Cardiac muscle cell (in vitro differentiated cells and primary cell): ENCODE measurements around the gene RALGPS2. TPM values are rescaled to one million over a fixed set of nuclear protein-coding genes. Genes with fewer than 3 reads are reported as not detected.

Source experiments
- DNase-seq, 2 donors: peaks; one replicate each; pipeline versions ENCODE4 v3.0.0 to v3.0.0-alpha.2; 2010 to 2017; ENCODE audit warnings: low read depth in 1 of 2, low spot score in 1 of 2
- H3K27ac ChIP-seq: fragments of 200-600 bp; sonication (generic); 2 replicates; pipeline ENCODE4 v1.5.1; 2016
- H3K27me3 ChIP-seq: fragments of 200-600 bp; sonication (generic); 2 replicates; pipeline ENCODE4 v1.6.0; 2016; ENCODE audit warnings: control low read depth
- H3K36me3 ChIP-seq: fragments of 200-600 bp; sonication (generic); 2 replicates; pipeline ENCODE4 v1.5.1; 2016; ENCODE audit warnings: control low read depth
- H3K4me1 ChIP-seq: fragments of 200-600 bp; sonication (generic); 2 replicates; pipeline ENCODE4 v1.8.1; 2017; ENCODE audit warnings: low read depth, mild to moderate bottlenecking, mixed run types
- H3K4me3 ChIP-seq: fragments of 200-600 bp; sonication (generic); 2 replicates; pipeline ENCODE4 v1.5.1; 2016; ENCODE audit warnings: mild to moderate bottlenecking
- H3K9me3 ChIP-seq: fragments of 200-600 bp; sonication (generic); 2 replicates; pipeline ENCODE4 v1.5.1; 2017; ENCODE audit warnings: low read depth, mild to moderate bottlenecking, control low read depth
- CTCF ChIP-seq: IDR thresholded peaks from 2 replicates; pipeline ENCODE4 v1.5.1; 2012; ENCODE audit warnings: low read depth, mild to moderate bottlenecking, low read length
- polyA plus RNA-seq: library from polyadenylated mRNA; unstranded; fragments of >200 nt; fragmentation: Nextera tagmentation; extraction: Ambion mirVana; gene quantifications from 2 replicates; pipeline ENCODE4 v1.2.1, GENCODE V29; 2016
- total RNA-seq: library from RNA; depleted of rRNA; stranded (reverse); fragments of >200 nt; gene quantifications from 2 replicates; pipeline ENCODE4 v1.2.3, GENCODE V29; 2016

RALGPS2 gene
- total and polyA plus RNA-seq, 2 experiments from 2014 or later, result 10.3 to 27.3 TPM

GRCh38 chr1:178706432-178706831, 18.6 kb upstream of the RALGPS2 start:
- no peaks in the 10 kb centered on the region for H3K9me3 ChIP-seq
- no peaks in the 10 kb centered on the region for H3K36me3 ChIP-seq
- peak in 1 of 2 donors; percentile 84 for DNase-seq
- no peak for TF ChIP-seq CTCF
- H3K27ac ChIP-seq, result no peak overlapping the region
- H3K4me3 ChIP-seq, result no peak overlapping the region
- no peaks in the 10 kb centered on the region for H3K4me1 ChIP-seq
- no peaks in the 10 kb centered on the region for H3K27me3 ChIP-seq

GRCh38 chr1:178713259-178713658, 11.8 kb upstream of the RALGPS2 start:
- no peaks in the 10 kb centered on the region for H3K36me3 ChIP-seq
- no peak for TF ChIP-seq CTCF
- no peak overlapping the region for H3K27ac ChIP-seq
- H3K27me3 ChIP-seq, result no peaks in the 10 kb centered on the region
- H3K4me3 ChIP-seq, result no peak overlapping the region
- peak in 1 of 2 donors; percentile 39 for DNase-seq
- H3K9me3 ChIP-seq, result no peaks in the 10 kb centered on the region
- H3K4me1 ChIP-seq, result no peaks in the 10 kb centered on the region

- no peak for TF ChIP-seq CTCF
Measured at GRCh38 chr1:178714453-178714852, 10.6 kb upstream of the RALGPS2 start.

GRCh38 chr1:178716111-178716510, 8.9 kb upstream of the RALGPS2 start:
- Histone ChIP-seq H3K4me1 (no peaks in the 10 kb centered on the region), H3K9me3 (no peaks in the 10 kb centered on the region), H3K27me3 (no peaks in the 10 kb centered on the region), H3K4me3 (no peak overlapping the region), H3K27ac (no peak overlapping the region), H3K36me3 (no peaks in the 10 kb centered on the region)
- DNase-seq, result peak in 1 of 2 donors; percentile 29
- no peak for TF ChIP-seq CTCF

More at GRCh38 chr1:178714453-178714852, 10.6 kb upstream of the RALGPS2 start:
- Histone ChIP-seq H3K36me3 (no peaks in the 10 kb centered on the region), H3K9me3 (no peaks in the 10 kb centered on the region), H3K27me3 (no peaks in the 10 kb centered on the region), H3K27ac (no peak overlapping the region), H3K4me1 (no peaks in the 10 kb centered on the region), H3K4me3 (no peak overlapping the region)
- DNase-seq, result no peak

GRCh38 chr1:178718520-178718919, 6.5 kb upstream of the RALGPS2 start:
- Histone ChIP-seq H3K27ac (no peak overlapping the region), H3K9me3 (no peaks in the 10 kb centered on the region), H3K4me1 (no peaks in the 10 kb centered on the region), H3K36me3 (no peaks in the 10 kb centered on the region), H3K27me3 (no peaks in the 10 kb centered on the region), H3K4me3 (no peak overlapping the region)
- DNase-seq, result no peak
- no peak for TF ChIP-seq CTCF

GRCh38 chr1:178723546-178723945, 1.5 kb upstream of the RALGPS2 start:
- Histone ChIP-seq H3K27ac (no peak overlapping the region), H3K4me1 (peaks cover 9% of the 10 kb centered on the region), H3K4me3 (no peak overlapping the region), H3K27me3 (no peaks in the 10 kb centered on the region), H3K9me3 (no peaks in the 10 kb centered on the region), H3K36me3 (no peaks in the 10 kb centered on the region)
- TF ChIP-seq CTCF, result no peak
- DNase-seq, result peak in 1 of 2 donors; percentile 31
